OCI-LY1 (cell line): Measurements from ENCODE around the gene WDR82.

ENCODE experiments used
- H2AFZ ChIP-seq: fragments of 200-600 bp; sonication (generic), shearing (Covaris generic); 2 replicates; pipeline ENCODE4 v1.6.0; 2014; ENCODE audit warnings: antibody characterized with exemption, mild to moderate bottlenecking, low read length
- H3F3A ChIP-seq: fragments of 200-600 bp; sonication (generic), shearing (Covaris generic); 2 replicates; pipeline ENCODE4 v1.6.0; 2014; ENCODE audit warnings: mild to moderate bottlenecking, antibody characterized with exemption, low read length, moderate library complexity; ENCODE audit not compliant: insufficient read depth
- H3K27ac ChIP-seq: fragments of 200-600 bp; sonication (generic); 2 replicates; pipeline ENCODE4 v1.5.1; 2014; ENCODE audit warnings: low read length, mixed run types, mild to moderate bottlenecking, low read depth; ENCODE audit not compliant: poor library complexity, severe bottlenecking
- H3K27me3 ChIP-seq: fragments of 200-600 bp; sonication (generic); 2 replicates; pipeline ENCODE4 v1.6.0; 2014; ENCODE audit warnings: antibody characterized with exemption, mild to moderate bottlenecking, low read length, moderate library complexity; ENCODE audit not compliant: insufficient read depth
- H3K36me3 ChIP-seq: fragments of 200-600 bp; sonication (generic); 2 replicates; pipeline ENCODE4 v1.6.1; 2014; ENCODE audit warnings: mild to moderate bottlenecking, antibody characterized with exemption, low read length, moderate library complexity, mixed read lengths; ENCODE audit not compliant: insufficient read depth
- H3K4me1 ChIP-seq: fragments of 200-600 bp; sonication (generic); 2 replicates; pipeline ENCODE4 v1.5.1; 2014; ENCODE audit warnings: mild to moderate bottlenecking, low read length, moderate library complexity; ENCODE audit not compliant: insufficient read depth, severe bottlenecking
- H3K4me2 ChIP-seq: fragments of 200-600 bp; sonication (generic), shearing (Covaris generic); 2 replicates; pipeline ENCODE4 v1.6.1; 2014; ENCODE audit warnings: low read length
- H3K4me3 ChIP-seq: fragments of 200-600 bp; sonication (generic); 2 replicates; pipeline ENCODE4 v1.5.1; 2014; ENCODE audit warnings: low read length, low read depth, mild to moderate bottlenecking, mixed read lengths; ENCODE audit not compliant: poor library complexity, severe bottlenecking
- H3K79me2 ChIP-seq: fragments of 200-600 bp; shearing (Covaris generic); 2 replicates; pipeline ENCODE4 v1.6.1; 2016; ENCODE audit warnings: mixed run types, low read length, mixed read lengths; ENCODE audit not compliant: insufficient read depth
- H3K9ac ChIP-seq: fragments of 200-600 bp; sonication (generic), shearing (Covaris generic); 2 replicates; pipeline ENCODE4 v1.6.1; 2014; ENCODE audit warnings: mild to moderate bottlenecking, low read length, mixed read lengths
- H3K9me2 ChIP-seq: fragments of 200-600 bp; sonication (generic), shearing (Covaris generic); 2 replicates; pipeline ENCODE4 v1.6.1; 2014; ENCODE audit warnings: low read depth, mild to moderate bottlenecking, low read length, mixed read lengths
- H3K9me3 ChIP-seq: fragments of 200-600 bp; shearing (Covaris generic); 2 replicates; pipeline ENCODE4 v1.6.1; 2014; ENCODE audit warnings: low read length, mixed read lengths
- H4K20me1 ChIP-seq: fragments of 200-600 bp; sonication (generic), shearing (Covaris generic); 2 replicates; pipeline ENCODE4 v1.6.0; 2016; ENCODE audit warnings: mild to moderate bottlenecking, low read length; ENCODE audit not compliant: insufficient read depth
- EZH2 ChIP-seq: fragments of 200-600 bp; sonication (generic), shearing (Covaris generic); IDR thresholded peaks from 2 replicates; pipeline ENCODE4 v1.8.0; 2017; ENCODE audit warnings: borderline replicate concordance, mixed run types, mild to moderate bottlenecking, antibody characterized with exemption, low read length, moderate library complexity, mixed read lengths
- TF ChIP-seq, protein P1 (sequence below): fragments of 200-600 bp; sonication (generic), shearing (Covaris generic); IDR thresholded peaks from 2 replicates; pipeline ENCODE4 v1.5.1; 2017; ENCODE audit warnings: mild to moderate bottlenecking, antibody characterized with exemption, low read length, moderate library complexity, mixed read lengths

WDR82 gene

GRCh38 chr3:52299247-52299878 lies 20.9 kb upstream of the WDR82 start:
- no peak overlapping the region for H3K4me3 ChIP-seq
- H3K79me2 ChIP-seq, result no peaks in the 10 kb centered on the region
- H3K9ac ChIP-seq, result no peak overlapping the region
- no peak overlapping the region for H3K27ac ChIP-seq
- no peak overlapping the region for H2AFZ ChIP-seq
- no peaks in the 10 kb centered on the region for H4K20me1 ChIP-seq
- H3K4me1 ChIP-seq, result no peaks in the 10 kb centered on the region
- no peak overlapping the region for H3K4me2 ChIP-seq
- no peaks in the 10 kb centered on the region; the same call in 1 of the 2 replicates for H3K27me3 ChIP-seq
- TF ChIP-seq EZH2, result no peak
- TF ChIP-seq, protein P1, sequence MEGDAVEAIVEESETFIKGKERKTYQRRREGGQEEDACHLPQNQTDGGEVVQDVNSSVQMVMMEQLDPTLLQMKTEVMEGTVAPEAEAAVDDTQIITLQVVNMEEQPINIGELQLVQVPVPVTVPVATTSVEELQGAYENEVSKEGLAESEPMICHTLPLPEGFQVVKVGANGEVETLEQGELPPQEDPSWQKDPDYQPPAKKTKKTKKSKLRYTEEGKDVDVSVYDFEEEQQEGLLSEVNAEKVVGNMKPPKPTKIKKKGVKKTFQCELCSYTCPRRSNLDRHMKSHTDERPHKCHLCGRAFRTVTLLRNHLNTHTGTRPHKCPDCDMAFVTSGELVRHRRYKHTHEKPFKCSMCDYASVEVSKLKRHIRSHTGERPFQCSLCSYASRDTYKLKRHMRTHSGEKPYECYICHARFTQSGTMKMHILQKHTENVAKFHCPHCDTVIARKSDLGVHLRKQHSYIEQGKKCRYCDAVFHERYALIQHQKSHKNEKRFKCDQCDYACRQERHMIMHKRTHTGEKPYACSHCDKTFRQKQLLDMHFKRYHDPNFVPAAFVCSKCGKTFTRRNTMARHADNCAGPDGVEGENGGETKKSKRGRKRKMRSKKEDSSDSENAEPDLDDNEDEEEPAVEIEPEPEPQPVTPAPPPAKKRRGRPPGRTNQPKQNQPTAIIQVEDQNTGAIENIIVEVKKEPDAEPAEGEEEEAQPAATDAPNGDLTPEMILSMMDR, result no peak
- no peaks in the 10 kb centered on the region for H3K9me2 ChIP-seq
- H3K9me3 ChIP-seq, result no peaks in the 10 kb centered on the region
- H3K36me3 ChIP-seq, result no peaks in the 10 kb centered on the region
- H3F3A ChIP-seq, result no peaks in the 10 kb centered on the region

GRCh38 chr3:52298149-52299098 lies 20.0 kb upstream of the WDR82 start:
- Histone ChIP-seq H4K20me1 (no peaks in the 10 kb centered on the region), H3K4me1 (no peaks in the 10 kb centered on the region), H2AFZ (no peak overlapping the region), H3K9ac (no peak overlapping the region), H3K27ac (no peak overlapping the region), H3K36me3 (no peaks in the 10 kb centered on the region), H3K79me2 (no peaks in the 10 kb centered on the region), H3K9me3 (no peaks in the 10 kb centered on the region), H3K4me2 (no peak overlapping the region), H3K4me3 (no peak overlapping the region), H3K9me2 (no peaks in the 10 kb centered on the region), H3F3A (no peaks in the 10 kb centered on the region), H3K27me3 (no peaks in the 10 kb centered on the region; the same call in 1 of the 2 replicates)
- TF ChIP-seq, protein P1, result no peak
- no peak for TF ChIP-seq EZH2

DNA sequence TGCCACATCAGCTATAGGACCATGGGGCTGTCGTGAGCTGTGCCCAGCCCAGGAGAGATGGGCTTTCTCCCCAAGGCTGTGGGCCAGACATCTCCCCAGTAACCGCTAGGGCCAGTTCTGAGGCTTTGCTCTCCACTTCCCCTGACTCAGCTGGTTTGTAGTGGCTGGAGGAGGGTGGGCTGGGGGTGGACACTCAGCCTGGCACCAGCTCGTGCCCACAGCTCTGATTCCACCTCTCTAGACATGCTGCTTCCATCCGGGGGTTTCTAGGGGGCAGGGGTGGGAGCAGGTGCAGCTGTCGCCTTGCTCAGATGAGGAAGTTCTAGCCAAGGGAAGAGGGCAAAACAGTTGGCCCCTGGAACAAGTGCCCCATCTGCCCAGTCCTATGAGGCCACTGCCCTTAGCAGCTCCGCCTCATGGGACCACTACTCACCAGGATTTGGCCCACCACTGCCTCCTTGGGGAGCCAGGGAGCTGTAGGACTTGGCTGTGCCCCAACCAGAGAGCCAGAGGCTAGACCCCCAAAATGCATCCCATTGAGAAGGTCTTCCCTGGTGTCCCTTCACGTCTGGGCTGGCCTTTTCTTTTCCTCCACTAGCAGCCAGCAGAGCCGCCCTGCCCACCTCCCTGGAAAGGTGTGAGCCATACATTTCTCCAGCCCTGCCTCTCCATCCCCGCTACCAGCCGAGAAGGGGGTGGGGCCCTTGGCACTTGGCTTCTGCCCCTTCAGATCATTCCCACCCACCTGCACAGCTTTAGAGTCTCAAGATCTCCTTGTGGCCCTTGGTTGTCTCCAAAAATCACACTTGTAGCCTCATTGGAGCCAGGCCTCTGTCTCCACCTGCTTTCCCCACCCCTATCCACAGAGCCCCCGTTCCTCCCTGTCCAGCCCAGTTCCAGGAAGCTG lies 19.0 kb upstream of the WDR82 start:
- Histone ChIP-seq H3K9ac (no peak overlapping the region), H3K4me2 (no peak overlapping the region), H3K4me1 (no peaks in the 10 kb centered on the region), H2AFZ (no peak overlapping the region), H3K4me3 (no peak overlapping the region), H3K79me2 (no peaks in the 10 kb centered on the region), H3F3A (no peaks in the 10 kb centered on the region), H4K20me1 (no peaks in the 10 kb centered on the region), H3K9me2 (no peaks in the 10 kb centered on the region), H3K27me3 (no peaks in the 10 kb centered on the region; the same call in 1 of the 2 replicates), H3K9me3 (no peaks in the 10 kb centered on the region), H3K36me3 (no peaks in the 10 kb centered on the region), H3K27ac (no peak overlapping the region)
- no peak for TF ChIP-seq EZH2
- TF ChIP-seq, protein P1, result no peak
